Measurements from ENCODE around the gene MICU1.

- TF ChIP-seq ZMYM3 (CRISPR knock-in tag; IDR thresholded peaks at IDR 0.05) (no peak), MLXIP (CRISPR knock-in tag; IDR thresholded peaks at IDR 0.05; ENCODE audit: borderline replicate concordance) (no peak), POLR2A (IDR thresholded peaks at IDR 0.05; ENCODE audit: insufficient read depth in 1 of 2, low read depth in 2 of 2, low read length in 2 of 2) (no peak), GMEB1 (CRISPR knock-in tag; IDR thresholded peaks at IDR 0.05; ENCODE audit: borderline replicate concordance) (no peak), ZNF687 (CRISPR knock-in tag; IDR thresholded peaks at IDR 0.05) (peak; percentile 79), KMT2A (CRISPR knock-in tag; IDR thresholded peaks at IDR 0.05) (no peak), KDM5A (IDR thresholded peaks at IDR 0.05; ENCODE audit: borderline replicate concordance, low read length) (no peak), ZNF24 (IDR thresholded peaks at IDR 0.05) (no peak), CTCF (CRISPR knock-in tag; IDR thresholded peaks at IDR 0.05) (no peak), SALL2 (CRISPR knock-in tag; IDR thresholded peaks at IDR 0.05) (no peak)
Observed at GRCh38 chr10:72542396-72542815, 83.5 kb downstream of the MICU1 start.

All from HepG2 (cell line).